NCI-H2107 treated with DMSO at 0.1 percent for 48 hours (cell line): ENCODE measurements around the gene THSD4.

Source experiments
- DNase-seq: peaks from one replicate; lab custom pipeline; 2025; ENCODE audit not compliant: unreplicated experiment; lab: John Stamatoyannopoulos, UW

Gene THSD4

DNA sequence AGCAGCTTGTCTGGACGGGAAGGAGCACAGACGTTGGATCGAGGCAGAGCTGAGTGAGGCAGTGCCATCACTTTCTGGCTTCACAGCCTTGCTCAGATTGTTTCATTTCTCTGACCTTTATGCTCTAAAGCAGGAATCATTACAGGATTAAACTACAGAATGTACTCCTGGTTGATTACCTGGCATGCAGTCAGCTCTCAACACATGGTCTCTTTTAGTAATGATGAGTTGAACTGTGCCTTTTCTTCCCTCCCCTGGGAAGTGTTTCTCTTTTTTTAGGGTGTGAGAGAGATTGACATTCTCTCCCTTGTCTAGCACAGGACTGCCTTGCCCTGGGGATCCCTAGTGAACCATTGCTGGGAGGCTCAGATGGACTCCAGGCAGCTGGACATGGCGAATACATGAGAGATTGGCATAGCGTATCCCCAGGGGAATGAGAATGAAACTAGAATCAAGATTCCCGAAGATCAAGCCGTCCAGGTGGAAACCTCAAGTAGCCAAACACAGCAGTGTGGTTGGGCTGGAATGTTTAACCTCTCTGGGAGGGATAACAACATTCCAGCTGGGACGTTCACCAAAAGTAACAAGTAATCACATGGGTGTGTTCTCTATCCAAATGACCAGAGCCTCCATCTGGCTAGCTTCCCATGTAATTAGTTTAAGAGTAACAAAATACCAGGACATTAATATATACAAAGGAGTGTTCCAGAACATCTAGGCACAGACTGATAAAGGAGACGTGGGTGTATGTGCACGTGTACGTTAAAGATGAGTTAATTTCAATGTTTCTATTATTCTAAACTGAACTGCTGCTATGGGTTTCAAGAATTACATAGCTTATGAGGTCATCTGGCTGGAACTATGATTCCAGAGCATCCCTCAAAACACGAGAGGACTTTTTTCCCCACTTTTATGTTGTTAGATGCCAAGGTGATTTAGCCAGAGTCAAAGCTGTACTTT is 576.5 kb downstream of the THSD4 start:
- DNase-seq = no peak

DNA sequence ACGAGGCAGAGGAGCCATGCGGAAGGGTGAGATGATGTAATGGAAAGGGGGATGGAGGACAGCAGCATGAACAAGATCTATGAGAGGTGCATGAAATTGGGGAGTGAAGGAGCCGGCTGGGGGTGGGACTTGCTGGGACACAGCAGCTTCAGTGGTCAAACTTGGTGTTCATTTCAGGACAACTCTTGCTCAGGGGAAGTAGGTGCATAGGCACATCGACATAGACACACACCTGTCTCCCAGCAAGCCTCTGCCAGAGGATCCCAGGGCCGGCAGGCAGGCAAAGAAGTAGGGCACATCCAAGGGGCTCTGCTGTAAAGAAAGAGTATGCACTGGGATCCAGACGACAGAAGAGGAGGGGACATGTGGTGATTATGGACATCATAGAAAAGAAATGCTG is 582.0 kb downstream of the THSD4 start:
- no peak for DNase-seq

DNA sequence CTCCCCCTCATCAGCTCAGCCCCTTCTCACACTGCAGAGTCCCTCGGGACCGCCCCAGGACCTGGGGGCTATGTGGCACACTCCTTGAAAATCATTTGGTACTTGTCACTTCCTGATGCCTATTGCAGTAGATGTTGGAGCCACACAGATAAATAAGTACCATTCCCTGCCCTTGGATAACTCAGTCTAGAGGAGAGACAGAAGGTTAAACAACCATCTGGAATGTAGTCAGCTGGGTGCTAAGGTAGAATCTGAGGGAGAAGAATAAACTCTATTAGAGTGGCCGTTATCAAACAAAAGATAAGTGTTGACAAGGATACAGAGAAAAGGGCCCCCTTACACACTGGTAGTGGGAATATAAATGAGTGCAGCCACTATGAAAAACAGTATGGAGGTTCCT is 582.8 kb downstream of the THSD4 start:
- no peak for DNase-seq

DNA sequence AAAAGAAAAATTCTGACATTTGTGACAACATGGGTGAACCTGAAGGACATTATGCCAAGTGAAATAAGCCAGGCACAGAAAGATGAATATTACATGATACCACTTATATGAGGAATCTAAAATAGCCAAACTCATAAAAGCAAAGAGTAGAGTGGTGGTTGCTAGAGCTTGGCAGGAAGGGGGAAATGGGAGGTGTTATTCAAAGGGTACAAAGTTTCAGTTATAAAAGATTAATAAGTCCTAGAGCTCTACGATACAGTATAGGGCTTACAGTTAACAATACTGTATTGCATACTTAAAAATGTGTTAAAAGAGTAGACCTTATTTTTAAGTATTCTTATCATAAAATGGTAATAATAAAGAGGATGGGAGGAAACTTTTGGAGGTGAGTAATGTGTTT is 583.5 kb downstream of the THSD4 start:
- no peak for DNase-seq

DNA sequence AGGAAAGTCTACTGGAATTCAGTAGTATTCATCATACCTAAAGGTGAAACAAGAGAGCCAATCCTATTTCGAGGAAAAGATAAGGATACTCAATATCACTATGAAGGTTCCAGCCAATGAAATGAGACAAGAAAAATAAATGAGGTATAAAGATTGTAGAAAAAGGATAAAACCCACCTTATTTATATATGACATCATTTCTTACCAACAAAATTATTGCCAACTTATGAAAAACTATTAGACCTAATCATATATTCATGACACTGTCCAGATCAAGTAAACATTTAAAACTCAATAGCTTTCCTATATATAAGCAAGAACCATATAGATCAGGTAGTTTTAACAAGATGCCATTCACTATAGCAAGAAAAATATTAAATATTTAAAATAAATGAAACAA is 584.7 kb downstream of the THSD4 start:
- DNase-seq = no peak

DNA sequence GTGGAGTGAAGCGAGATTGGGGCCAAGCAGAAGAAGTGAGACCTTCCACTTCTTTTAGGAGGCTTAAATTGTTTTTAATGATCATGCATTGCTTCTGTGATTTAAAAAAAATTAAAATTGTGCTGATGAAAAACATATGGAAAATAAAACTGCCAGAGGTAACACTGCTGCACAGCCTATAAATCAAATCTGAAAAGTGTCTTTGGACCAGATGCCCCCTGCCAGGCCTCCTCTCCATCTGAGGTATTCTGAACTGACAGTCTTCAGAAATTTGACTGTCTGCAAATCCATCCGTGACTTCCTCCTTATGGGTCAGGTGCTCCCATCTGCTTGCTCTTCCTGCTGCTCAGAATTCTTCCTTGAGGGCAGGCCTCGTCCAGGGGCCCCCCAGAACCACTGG is 586.5 kb downstream of the THSD4 start:
- no peak for DNase-seq

DNA sequence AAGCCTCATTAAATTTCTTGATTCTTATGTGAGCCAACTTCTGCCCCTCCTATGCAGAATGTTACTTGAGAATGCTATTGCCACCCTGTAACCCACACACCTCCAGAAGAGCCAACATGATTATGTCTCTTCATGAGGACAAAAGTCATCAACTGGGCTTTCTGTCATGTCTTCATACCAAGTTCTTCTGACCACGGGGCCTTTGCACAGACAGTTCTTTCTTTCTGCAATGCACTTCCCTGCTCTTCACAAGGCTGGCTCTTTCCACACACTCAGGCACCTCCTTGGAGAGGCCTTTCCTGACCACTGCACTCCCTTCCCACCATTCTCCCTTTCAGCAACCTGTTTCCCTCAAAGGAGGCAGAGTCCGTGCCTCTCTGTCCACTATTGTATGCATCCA is 587.2 kb downstream of the THSD4 start:
- no peak for DNase-seq

DNA sequence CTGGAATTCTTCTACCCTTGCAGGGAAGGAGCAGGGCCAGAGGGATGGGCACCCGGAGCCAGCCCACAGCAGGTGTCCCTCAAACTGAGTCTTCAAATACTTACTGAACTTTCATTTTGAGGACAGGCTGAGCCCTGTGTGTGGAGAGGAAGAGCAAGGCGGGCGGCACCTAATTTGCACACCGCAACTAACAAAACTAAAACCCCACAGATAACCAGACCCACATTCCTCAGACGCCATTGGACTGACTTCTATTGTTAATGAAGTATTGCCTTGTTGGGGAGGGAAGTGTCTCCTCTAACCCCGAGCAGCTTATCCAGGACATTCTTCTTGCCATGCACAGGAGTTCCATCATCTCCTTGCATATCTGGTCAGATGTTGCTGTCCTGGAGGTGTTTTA is 589.9 kb downstream of the THSD4 start:
- DNase-seq = no peak

DNA sequence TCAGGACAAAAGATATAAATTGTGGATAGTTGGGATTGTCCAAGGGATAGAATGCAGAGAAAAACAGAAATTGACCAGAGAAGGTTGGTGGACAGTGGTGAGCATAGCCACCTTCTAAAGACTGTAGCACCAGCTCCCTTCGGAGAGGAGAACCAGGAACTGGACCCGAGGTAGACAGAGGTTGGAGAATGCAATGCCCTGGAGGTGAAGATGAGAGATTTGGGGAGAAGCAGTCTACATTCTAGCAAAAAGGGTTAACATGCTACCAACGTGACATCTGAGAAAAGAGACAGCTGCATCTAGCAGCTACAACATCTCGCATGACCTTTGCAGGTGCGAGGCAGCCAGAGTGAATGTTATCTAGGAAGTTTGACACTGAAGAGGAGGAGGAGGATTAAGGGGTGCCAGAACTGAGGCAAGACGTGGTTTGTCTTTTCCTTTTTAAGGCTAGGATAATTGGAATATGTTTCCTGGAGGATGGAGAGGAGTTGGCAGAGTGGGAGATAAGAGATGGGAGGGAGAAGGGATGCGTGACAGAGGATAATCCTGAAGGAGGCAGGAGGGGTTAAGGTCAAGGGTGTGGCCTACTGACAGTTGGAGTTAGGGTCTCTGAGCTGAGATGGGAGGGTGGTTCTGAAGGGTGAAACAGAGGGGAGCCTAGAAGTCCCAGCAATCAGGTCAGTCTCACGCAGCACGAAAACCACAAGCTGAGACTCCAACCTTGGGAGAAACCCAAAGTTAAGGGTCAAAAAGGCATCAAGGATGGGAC is 591.4 kb downstream of the THSD4 start:
- no peak for DNase-seq

DNA sequence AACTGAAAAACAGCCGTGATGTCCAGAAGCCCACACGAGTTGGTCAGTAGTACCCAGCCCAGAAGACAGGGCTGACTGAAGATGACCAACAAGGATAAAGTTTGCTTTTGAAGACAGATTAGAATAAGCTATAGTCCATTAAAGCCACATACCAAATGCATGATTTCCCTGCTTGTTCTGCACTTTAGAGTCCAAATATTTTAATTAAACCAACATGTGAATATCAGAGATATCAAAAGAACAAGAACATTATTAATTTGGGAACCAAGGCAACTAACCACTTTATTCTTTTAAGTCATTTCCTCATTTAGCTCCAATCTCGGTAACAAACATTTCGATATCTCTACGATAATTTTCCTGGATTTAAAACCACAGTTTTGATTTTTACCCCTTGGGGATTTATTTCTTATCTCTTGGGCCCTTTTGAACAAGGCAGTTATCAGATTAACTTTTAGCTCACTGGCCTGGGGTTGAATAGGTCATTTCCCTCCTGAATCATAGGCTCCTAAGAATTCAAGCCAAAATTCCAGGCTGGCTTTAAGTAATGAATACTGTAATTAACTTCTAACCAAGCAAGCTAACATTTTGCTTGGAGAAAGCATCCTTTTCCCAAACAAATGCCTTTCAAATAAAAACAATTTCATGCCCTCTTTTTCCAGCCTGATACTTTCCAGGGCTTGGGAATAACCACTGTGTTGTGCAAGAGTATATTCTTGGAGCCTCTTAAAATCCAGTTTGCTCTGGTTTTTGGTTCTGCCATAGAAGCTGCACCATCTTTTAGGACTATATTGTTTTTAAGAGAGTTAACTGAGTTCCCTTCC is 592.2 kb downstream of the THSD4 start:
- no peak for DNase-seq

DNA sequence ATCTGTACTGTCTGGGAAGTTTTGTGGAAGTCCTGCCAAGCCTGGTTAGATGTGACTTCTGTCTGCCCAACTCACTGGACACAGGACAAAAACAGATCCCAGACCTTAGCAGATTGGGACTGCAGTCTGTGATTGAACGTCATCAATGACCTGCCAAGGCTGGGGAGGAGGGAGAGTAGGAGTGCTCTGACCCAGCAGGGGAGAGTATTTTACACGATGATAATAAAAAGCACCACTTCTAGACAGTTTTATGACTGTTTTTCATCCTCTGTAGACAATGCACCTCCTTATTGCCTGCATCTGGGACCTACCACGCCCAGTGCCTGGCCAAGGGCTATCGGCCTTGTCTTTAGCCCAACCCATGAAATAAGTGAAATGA is 592.8 kb downstream of the THSD4 start:
- DNase-seq = no peak

DNA sequence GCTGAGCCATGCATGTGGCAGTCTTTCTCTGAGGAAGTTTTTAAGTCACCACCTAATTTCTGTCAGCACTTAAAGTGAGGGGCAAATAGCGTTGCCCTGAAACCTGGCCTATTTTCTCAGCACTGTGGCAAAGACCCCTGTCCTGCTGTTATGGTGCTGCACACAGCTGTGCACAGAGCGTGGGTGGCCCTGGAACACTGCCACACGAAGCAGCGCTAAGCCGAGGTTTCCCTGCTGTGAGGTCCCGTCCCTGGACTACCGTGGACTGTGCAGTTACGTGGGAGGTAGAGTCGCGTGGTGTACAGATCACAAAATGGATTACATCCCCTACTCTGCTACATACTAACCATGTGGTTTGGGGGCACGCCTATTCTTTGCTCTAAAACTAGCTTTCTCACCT is 593.5 kb downstream of the THSD4 start:
- DNase-seq = no peak

DNA sequence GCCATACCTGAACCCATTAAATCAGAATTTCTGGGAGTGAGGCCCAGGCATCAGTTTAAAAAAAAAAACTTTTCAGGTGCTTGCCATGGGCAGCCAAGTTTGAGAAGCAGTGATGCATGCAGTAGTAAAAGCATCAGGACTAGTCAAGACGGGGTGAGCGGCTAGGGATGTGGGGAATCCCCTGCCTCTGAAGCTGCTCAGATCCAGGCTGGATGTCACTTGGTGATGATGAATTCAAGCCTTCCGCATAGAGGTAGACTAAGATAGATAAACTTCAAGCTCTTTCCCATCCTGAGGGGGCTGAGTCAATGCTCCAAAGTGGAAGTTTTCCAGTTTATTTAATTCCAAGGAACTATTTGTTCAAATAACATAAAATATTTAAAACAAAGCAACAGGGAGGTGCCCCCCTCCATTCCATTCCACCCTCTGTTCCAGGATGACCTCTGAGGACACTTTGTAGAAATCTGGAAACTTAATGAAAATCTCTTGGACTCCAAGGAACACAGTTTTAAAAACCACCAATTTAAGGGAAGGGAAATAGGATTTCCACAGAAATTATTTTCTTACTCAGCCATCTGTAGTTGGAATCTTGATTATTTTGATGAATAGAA is 594.6 kb downstream of the THSD4 start:
- DNase-seq = no peak

DNA sequence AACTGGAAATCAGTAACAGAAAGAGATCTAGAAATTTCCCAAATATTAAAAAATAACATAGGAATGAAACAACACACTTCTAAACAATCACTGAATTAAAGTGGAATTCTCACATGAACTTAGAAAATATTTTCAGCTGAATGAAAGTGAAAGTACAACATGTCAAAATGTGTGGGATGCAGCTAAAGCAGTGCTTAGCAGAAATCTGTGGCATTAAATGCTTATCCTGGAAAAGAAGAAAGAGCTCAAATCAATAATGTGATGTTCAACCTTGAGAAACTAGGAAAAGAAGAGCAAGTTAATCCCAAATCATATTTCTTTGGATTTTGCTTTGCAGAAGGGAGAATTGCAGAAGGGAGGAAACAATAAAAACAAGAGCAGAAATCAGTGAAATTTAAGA is 596.9 kb downstream of the THSD4 start:
- DNase-seq = no peak

DNA sequence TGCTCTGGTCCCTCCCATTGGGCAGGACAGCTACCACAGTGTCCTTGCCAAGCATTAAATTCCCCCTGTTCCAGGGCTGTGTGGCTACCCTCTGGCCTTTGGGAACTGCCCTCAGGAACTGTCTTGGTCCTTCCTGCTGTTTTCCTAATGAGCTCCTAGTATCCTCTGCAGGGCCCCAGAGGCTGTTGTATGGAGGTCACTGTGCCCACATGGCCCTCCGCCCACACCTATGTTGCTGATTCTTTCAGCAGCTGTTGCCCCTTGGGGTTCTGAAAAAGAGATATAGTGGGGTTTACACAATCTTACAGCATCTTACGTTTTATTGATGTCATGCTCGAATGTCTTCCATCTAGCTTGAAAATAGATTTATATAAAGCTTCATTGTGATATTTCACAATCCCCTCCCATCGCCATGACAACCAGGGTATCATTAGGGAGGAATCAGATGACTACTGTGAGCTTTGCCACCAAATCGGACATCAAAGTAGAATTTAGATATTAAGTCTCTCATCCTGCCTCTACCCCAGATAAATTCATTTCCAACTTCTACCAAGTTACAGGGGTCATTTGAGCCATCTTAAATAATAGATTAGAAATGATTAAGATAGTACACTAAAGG is 598.0 kb downstream of the THSD4 start:
- DNase-seq = no peak

DNA sequence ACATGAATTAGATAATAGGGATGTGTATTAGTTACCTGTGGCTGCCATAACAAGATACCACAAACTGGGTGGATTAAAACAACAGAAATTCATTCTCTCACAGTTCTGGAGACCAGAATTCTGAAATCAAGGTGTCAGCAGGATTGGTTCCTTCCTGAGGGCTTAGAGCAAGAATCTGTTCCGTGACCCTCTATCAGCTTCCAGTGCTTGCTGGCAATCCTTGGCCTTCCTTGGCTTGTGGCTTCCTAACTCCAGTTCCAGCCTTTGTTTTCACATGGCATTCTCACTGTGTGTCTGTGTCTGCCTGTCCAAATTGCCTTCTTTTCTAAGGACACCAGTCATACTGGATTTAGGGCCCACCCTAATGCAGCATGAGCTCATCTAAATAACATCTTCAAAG is 600.6 kb downstream of the THSD4 start:
- DNase-seq = no peak

DNA sequence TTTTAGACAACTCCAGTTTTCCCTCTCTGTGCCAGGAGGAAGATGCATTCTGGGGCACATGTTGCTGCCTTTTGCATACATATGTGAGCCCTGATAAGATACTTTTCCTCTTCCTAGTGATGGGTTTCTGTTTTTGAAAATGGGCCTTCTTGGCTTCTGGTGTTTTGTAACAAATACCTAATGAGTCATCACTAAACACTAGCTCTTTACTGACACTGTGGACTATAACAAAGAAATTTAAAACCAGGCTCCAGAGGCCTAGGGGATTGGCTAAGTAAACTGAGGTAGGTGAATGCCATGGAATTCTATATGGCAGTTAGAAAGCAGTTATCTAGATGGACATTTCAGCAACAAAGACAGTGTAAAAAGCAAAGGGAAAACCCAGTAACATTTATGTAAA is 601.7 kb downstream of the THSD4 start:
- DNase-seq = no peak

DNA sequence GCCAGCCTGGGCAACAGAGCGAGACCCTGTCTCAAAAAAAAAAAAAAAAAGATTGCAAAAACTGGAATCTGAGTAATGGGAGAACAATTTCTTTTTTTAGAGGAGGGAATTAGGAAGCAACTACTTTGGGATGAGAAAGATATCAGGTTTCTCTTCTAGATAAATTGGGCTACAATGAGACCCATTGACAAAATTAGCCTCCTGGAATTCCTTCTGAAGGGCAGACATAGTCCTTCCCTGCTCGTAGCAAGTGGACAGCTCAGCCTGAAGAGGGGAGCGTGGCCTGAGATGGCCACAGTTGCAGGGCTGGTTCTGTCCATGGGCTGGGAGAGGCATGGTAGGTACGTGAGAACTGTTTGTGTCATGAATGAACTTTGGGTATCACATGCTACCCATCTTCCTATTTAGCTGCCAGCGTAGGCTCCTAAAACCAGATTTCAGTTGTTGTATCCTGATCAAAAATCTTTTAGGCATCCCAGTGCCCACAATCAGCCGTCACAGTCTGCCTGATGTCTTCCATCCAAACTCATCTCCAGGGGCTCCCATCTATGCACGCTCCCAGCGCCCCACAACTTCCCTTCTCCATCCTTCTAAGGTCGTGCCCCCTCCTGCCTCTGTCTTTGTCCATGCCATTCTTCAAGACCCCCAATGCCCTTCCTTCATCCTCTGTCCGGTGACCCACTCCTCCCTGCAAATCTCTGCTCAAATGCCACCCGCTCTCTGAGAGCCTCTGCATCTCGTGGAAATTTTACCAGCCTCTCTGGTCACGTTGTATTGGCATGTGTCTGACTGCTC is 603.0 kb downstream of the THSD4 start:
- DNase-seq = no peak

DNA sequence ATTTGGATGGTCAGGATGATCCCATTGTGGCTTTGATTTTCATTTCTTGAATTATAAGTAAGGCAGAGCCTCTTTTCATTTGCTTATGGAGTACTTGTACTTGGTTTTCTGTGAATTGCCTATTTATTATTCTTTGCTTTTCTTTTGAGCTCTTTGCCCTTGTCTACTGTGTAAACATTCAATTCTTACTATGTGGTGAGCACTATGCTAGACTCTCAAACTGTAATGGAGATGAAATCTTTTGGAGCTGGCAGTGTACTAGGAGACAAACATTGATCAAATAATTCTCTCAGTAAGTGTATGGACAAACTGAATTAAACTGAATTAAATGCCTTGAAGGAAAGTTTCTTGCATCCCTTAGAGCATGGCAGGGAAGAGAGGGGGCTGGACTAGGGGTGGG is 608.1 kb downstream of the THSD4 start:
- no peak for DNase-seq
